GM10266 (cell line): ENCODE data around the gene TRAF3.

Source experiments
- DNase-seq: peaks from one replicate; pipeline ENCODE4 v3.0.0; 2012; ENCODE audit errors: extremely low spot score
- TF ChIP-seq, protein P1 (sequence below): IDR thresholded peaks from 2 replicates; pipeline ENCODE4 v1.5.1; 2012; ENCODE audit warnings: mild to moderate bottlenecking, low read depth; ENCODE audit not compliant: control insufficient read depth, insufficient read depth; ENCODE audit errors: missing control alignments

Gene TRAF3

DNA sequence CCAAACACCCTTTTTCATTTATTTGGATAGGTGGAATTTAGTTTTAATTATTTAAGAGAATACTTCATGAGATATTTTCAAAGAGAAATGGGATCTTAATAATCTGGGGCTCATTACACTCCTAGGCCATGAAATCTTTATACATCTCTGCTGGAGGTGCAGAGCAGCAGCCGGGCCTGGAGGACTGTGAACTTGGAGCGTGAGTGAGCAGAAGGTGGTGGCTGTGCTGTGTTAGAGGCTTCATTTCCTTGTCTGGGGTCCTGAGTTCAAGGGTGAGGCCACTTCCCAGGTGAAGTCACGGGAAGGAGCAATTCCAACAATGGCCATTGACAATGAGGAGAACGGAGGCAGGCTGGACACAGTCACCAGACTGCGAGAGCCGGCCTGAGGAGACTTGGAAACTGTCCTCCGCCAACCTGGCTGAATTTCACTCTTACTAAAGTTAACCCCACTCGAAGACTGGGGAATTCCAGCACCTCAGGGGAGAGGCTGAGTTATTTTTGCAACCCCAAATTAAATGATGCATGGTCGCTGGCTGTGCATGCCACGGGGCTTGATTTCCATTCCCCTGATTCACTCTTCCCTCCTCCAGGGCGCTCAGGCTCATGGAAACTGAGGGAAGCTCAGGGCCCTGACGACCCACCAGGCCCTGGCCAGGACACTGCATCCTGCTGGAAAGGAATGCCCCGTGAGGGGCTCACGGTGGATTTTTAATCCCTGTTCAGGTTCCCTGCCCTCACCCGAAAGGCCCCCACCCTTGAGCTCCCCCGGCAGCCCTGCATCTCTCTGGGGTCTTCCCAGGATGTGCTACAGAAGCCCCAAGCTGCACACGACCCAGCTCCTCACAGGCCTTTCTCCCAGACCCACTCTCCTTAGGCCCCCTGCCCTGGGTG, 22.6 kb upstream of the TRAF3 start:
- TF ChIP-seq, protein P1, sequence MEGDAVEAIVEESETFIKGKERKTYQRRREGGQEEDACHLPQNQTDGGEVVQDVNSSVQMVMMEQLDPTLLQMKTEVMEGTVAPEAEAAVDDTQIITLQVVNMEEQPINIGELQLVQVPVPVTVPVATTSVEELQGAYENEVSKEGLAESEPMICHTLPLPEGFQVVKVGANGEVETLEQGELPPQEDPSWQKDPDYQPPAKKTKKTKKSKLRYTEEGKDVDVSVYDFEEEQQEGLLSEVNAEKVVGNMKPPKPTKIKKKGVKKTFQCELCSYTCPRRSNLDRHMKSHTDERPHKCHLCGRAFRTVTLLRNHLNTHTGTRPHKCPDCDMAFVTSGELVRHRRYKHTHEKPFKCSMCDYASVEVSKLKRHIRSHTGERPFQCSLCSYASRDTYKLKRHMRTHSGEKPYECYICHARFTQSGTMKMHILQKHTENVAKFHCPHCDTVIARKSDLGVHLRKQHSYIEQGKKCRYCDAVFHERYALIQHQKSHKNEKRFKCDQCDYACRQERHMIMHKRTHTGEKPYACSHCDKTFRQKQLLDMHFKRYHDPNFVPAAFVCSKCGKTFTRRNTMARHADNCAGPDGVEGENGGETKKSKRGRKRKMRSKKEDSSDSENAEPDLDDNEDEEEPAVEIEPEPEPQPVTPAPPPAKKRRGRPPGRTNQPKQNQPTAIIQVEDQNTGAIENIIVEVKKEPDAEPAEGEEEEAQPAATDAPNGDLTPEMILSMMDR = no peak
- peak; percentile 80 for DNase-seq

DNA sequence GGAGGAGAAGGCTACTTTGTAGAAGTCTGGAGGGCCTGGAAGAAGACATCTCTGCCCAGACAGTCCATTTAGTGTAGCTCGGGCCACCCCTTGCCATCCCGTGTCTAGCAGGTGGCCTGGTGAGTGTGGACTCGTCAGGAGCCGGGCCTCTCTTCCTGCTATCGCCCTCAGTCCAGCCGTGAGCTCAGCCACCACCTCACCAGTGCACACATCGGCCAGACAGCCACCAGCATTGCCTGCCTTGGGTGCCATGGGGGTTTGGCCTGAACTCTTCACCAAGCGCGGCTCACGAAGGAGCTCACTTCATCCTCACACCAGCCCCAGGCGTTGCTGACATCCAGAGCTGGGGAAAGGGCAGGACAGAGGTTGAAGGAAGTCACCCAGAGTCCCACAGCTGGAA, 19.6 kb upstream of the TRAF3 start:
- no peak for DNase-seq
- TF ChIP-seq, protein P1 = no peak

DNA sequence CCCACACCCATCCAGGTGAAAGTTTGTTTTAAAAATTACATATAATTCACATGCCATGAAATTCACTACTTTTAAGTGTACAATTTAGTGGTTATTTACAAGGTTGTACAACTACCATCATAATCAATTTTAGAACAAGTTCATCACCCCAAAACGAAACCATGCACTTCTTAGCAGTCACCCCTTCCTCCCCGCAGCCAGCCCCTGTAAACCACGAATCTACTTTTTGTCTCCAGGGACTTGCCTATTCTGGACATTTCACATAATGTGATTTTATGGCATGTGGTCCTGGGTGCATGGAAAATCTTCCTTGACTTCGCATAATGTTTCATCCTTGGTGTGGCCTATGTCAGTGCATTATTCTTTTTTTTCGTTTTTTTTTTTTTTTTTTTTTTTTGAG, 19.2 kb upstream of the TRAF3 start:
- TF ChIP-seq, protein P1 = no peak
- DNase-seq = no peak

DNA sequence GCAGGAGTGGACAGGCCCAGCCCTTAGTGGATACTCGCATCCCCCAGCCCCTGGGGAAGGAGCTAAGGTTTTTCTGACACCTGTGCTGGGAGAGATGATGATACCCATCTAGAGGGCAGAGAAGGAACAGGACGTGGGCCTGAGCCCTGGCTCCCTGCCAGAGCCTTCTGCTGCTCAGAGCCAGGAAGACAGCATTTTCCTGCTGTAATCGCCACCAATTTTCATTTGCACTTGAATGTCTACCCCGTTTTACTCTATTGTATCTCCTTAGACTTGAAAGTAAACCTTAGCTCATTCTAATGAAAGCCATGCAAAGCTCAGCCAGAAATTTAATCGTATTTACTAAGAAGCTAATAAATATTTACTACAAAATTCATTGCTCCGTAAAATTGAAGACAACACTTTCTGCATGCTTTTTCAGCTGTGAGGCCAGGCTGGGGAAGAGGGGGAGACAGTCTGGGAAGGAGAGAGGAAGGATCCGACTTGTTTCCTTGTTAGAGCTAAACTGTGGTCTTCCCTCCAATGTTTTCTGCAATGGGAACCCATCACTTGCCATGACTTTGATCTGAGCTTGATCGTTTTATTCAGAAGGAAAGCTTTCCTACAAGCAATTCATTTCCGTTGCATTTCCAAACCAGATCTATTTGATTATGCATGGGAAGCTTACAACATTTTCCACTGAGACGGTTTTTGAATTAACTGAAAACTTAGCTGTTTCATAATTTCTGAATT, 17.6 kb upstream of the TRAF3 start:
- DNase-seq = no peak
- TF ChIP-seq, protein P1 = no peak

DNA sequence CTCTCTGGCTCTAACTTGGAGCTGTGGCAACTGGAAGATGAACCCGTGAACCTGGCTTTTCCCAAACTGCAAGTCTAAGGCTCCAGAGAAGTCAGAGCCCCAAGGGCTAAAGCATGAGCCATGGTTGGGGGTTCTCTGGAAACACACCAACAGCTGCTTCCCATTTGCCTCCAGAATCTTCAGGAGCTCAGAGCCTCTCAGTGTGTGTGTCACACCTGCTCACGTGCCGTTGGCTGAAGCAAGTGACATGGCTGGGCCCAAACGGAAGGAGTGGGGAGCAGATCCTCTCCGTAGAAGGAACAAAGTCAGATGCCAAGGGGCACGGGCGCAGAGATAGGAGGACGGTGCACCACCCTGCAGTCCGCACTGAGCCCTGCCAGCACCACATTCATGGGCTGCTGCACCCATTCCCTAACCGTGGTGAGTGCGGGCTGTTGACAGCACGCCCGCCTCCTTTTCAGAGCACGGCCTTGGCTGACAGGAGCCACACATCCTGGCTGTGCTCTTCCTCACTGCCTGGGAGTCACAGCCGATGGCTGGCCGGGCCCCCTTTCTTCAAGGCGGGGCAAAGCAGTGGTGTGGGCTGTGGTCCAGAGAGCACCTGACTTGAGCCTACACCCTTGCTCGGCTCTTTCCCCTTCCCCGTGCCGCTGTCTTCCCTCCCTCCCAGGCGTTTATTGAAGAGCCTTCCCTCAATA, 16.6 kb upstream of the TRAF3 start:
- TF ChIP-seq, protein P1 = no peak

DNA sequence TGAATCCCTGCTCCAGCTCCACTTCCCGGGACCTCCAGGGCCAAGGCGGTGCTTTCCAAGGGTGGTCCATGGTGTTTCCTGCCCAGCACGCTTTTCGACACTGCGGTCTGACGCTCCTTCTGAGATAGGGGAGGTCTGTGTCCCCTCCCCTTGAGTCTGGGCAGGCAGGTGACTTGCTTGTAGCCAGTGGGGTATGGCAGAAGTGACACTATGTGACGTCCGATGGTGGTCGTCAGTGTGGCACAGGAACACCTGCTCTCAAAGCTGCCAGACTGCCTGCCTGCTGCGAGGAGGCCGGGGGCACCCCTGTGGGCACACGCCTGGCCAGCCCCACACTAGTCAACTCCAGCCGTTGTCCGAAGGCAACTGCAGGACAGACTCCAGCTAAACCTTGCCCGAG, 16.0 kb upstream of the TRAF3 start:
- TF ChIP-seq, protein P1 = no peak
- DNase-seq = no peak

More for the DNA sequence above, 16.6 kb upstream of the TRAF3 start:
- DNase-seq = no peak
